ENCODE measurements around the gene FRY.

The FRY gene

GRCh38 chr13:32297206-32297605 lies 265.6 kb downstream of the FRY start:
- TF ChIP-seq PATZ1 (CRISPR knock-in tag; IDR thresholded peaks at IDR 0.05; ENCODE audit: borderline replicate concordance) = no peak
- ATAC-seq = no peak

- no peak for ATAC-seq
- TF ChIP-seq CSRNP3 (CRISPR knock-in tag; IDR thresholded peaks at IDR 0.05) = no peak
- TF ChIP-seq ZC3H10 (CRISPR knock-in tag; IDR thresholded peaks at IDR 0.05) = no peak
- TF ChIP-seq ZNF8 (CRISPR knock-in tag; IDR thresholded peaks at IDR 0.05) = no peak
- TF ChIP-seq TCF4 (CRISPR knock-in tag; IDR thresholded peaks at IDR 0.05; ENCODE audit: borderline replicate concordance) = no peak
- TF ChIP-seq CREB5 (CRISPR knock-in tag; IDR thresholded peaks at IDR 0.05; ENCODE audit: low read depth) = no peak
- no peak for TF ChIP-seq ARNTL (CRISPR knock-in tag; IDR thresholded peaks at IDR 0.05; ENCODE audit: borderline replicate concordance, low read depth)
- no peak for TF ChIP-seq OSR1 (CRISPR knock-in tag; IDR thresholded peaks at IDR 0.05)
- no peak for TF ChIP-seq GLIS3 (CRISPR knock-in tag; IDR thresholded peaks at IDR 0.05)
- TF ChIP-seq RARB (CRISPR knock-in tag; IDR thresholded peaks at IDR 0.05) = no peak
- no peak for TF ChIP-seq SNAI2 (CRISPR knock-in tag; IDR thresholded peaks at IDR 0.05)
- no peak for TF ChIP-seq ISL1 (CRISPR knock-in tag; IDR thresholded peaks at IDR 0.05)
- no peak for TF ChIP-seq TSHZ2 (CRISPR knock-in tag; IDR thresholded peaks at IDR 0.05)
- no peak for TF ChIP-seq ZNF70 (CRISPR knock-in tag; IDR thresholded peaks at IDR 0.05)
Measured at GRCh38 chr13:32298695-32299094, 267.1 kb downstream of the FRY start.

- no peak for ATAC-seq
- TF ChIP-seq TOX (CRISPR knock-in tag; IDR thresholded peaks at IDR 0.05; ENCODE audit: borderline replicate concordance) = no peak
- no peak for TF ChIP-seq RARB (CRISPR knock-in tag; IDR thresholded peaks at IDR 0.05)
- TF ChIP-seq PPARA (CRISPR knock-in tag; IDR thresholded peaks at IDR 0.05; ENCODE audit: borderline replicate concordance) = no peak
- no peak for TF ChIP-seq ISL1 (CRISPR knock-in tag; IDR thresholded peaks at IDR 0.05)
- no peak for TF ChIP-seq ZC3H10 (CRISPR knock-in tag; IDR thresholded peaks at IDR 0.05)
- TF ChIP-seq CSDC2 (CRISPR knock-in tag; IDR thresholded peaks at IDR 0.05) = no peak
- TF ChIP-seq SNAI2 (CRISPR knock-in tag; IDR thresholded peaks at IDR 0.05) = no peak
- TF ChIP-seq TSHZ2 (CRISPR knock-in tag; IDR thresholded peaks at IDR 0.05) = no peak
- no peak for TF ChIP-seq PATZ1 (CRISPR knock-in tag; IDR thresholded peaks at IDR 0.05; ENCODE audit: borderline replicate concordance)
- no peak for TF ChIP-seq CREB5 (CRISPR knock-in tag; IDR thresholded peaks at IDR 0.05; ENCODE audit: low read depth)
- TF ChIP-seq ZNF70 (CRISPR knock-in tag; IDR thresholded peaks at IDR 0.05) = no peak
- TF ChIP-seq OSR1 (CRISPR knock-in tag; IDR thresholded peaks at IDR 0.05) = no peak
- TF ChIP-seq CSRNP3 (CRISPR knock-in tag; IDR thresholded peaks at IDR 0.05) = no peak
- TF ChIP-seq TCF4 (CRISPR knock-in tag; IDR thresholded peaks at IDR 0.05; ENCODE audit: borderline replicate concordance) = no peak
- TF ChIP-seq ZFP30 (CRISPR knock-in tag; IDR thresholded peaks at IDR 0.05) = no peak
- TF ChIP-seq ESRRG (CRISPR knock-in tag; IDR thresholded peaks at IDR 0.05) = no peak
- no peak for TF ChIP-seq BACH2 (CRISPR knock-in tag; IDR thresholded peaks at IDR 0.05; ENCODE audit: borderline replicate concordance)
- no peak for TF ChIP-seq ZNF565 (CRISPR knock-in tag; conservative IDR thresholded peaks at IDR 0.05; ENCODE audit: low read depth)
- TF ChIP-seq ZFP3 (CRISPR knock-in tag; IDR thresholded peaks at IDR 0.05) = no peak
Measured at GRCh38 chr13:32299893-32300292, 268.3 kb downstream of the FRY start.

Data from SK-N-SH treated with all-trans-retinoic acid at 6 μM for 48 hours (cell line).